NCI-H2196 treated with DMSO at 0.1 percent for 48 hours (cell line): ENCODE results near the gene ANKRD13C.

Source experiments
- DNase-seq: peaks from one replicate; lab custom pipeline; 2025; ENCODE audit not compliant: unreplicated experiment; lab: John Stamatoyannopoulos, UW

ANKRD13C gene

GRCh38 chr1:70221238-70222121 lies 133.0 kb downstream of the ANKRD13C start, which contains the start of gene SRSF11:
Gene SRSF11, plus strand, starts transcription at chr1:70221380. Its CDS starts 257 bp downstream, at chr1:70221637.
- peak; percentile 88 for DNase-seq

GRCh38 chr1:70220517-70221237 lies 133.8 kb downstream of the ANKRD13C start:
- DNase-seq, result no peak

- no peak for DNase-seq
These were observed 134.5 kb downstream of the ANKRD13C start for GRCh38 chr1:70220015-70220414.

- no peak for DNase-seq
These were observed 143.0 kb downstream of the ANKRD13C start for GRCh38 chr1:70211541-70211940.

GRCh38 chr1:70210820-70211219 lies 143.7 kb downstream of the ANKRD13C start:
- no peak for DNase-seq
